OCI-LY1 (cell line): ENCODE measurements around the gene C1orf56.

ENCODE experiments used
- H2AFZ ChIP-seq: fragments of 200-600 bp; sonication (generic), shearing (Covaris generic); 2 replicates; pipeline ENCODE4 v1.6.0; 2014; ENCODE audit warnings: antibody characterized with exemption, mild to moderate bottlenecking, low read length
- H3F3A ChIP-seq: fragments of 200-600 bp; sonication (generic), shearing (Covaris generic); 2 replicates; pipeline ENCODE4 v1.6.0; 2014; ENCODE audit warnings: mild to moderate bottlenecking, antibody characterized with exemption, low read length, moderate library complexity; ENCODE audit not compliant: insufficient read depth
- H3K27ac ChIP-seq: fragments of 200-600 bp; sonication (generic); 2 replicates; pipeline ENCODE4 v1.5.1; 2014; ENCODE audit warnings: low read length, mixed run types, mild to moderate bottlenecking, low read depth; ENCODE audit not compliant: poor library complexity, severe bottlenecking
- H3K27me3 ChIP-seq: fragments of 200-600 bp; sonication (generic); 2 replicates; pipeline ENCODE4 v1.6.0; 2014; ENCODE audit warnings: antibody characterized with exemption, mild to moderate bottlenecking, low read length, moderate library complexity; ENCODE audit not compliant: insufficient read depth
- H3K36me3 ChIP-seq: fragments of 200-600 bp; sonication (generic); 2 replicates; pipeline ENCODE4 v1.6.1; 2014; ENCODE audit warnings: mild to moderate bottlenecking, antibody characterized with exemption, low read length, moderate library complexity, mixed read lengths; ENCODE audit not compliant: insufficient read depth
- H3K4me1 ChIP-seq: fragments of 200-600 bp; sonication (generic); 2 replicates; pipeline ENCODE4 v1.5.1; 2014; ENCODE audit warnings: mild to moderate bottlenecking, low read length, moderate library complexity; ENCODE audit not compliant: insufficient read depth, severe bottlenecking
- H3K4me2 ChIP-seq: fragments of 200-600 bp; sonication (generic), shearing (Covaris generic); 2 replicates; pipeline ENCODE4 v1.6.1; 2014; ENCODE audit warnings: low read length
- H3K4me3 ChIP-seq: fragments of 200-600 bp; sonication (generic); 2 replicates; pipeline ENCODE4 v1.5.1; 2014; ENCODE audit warnings: low read length, low read depth, mild to moderate bottlenecking, mixed read lengths; ENCODE audit not compliant: poor library complexity, severe bottlenecking
- H3K79me2 ChIP-seq: fragments of 200-600 bp; shearing (Covaris generic); 2 replicates; pipeline ENCODE4 v1.6.1; 2016; ENCODE audit warnings: mixed run types, low read length, mixed read lengths; ENCODE audit not compliant: insufficient read depth
- H3K9ac ChIP-seq: fragments of 200-600 bp; sonication (generic), shearing (Covaris generic); 2 replicates; pipeline ENCODE4 v1.6.1; 2014; ENCODE audit warnings: mild to moderate bottlenecking, low read length, mixed read lengths
- H3K9me2 ChIP-seq: fragments of 200-600 bp; sonication (generic), shearing (Covaris generic); 2 replicates; pipeline ENCODE4 v1.6.1; 2014; ENCODE audit warnings: low read depth, mild to moderate bottlenecking, low read length, mixed read lengths
- H3K9me3 ChIP-seq: fragments of 200-600 bp; shearing (Covaris generic); 2 replicates; pipeline ENCODE4 v1.6.1; 2014; ENCODE audit warnings: low read length, mixed read lengths
- H4K20me1 ChIP-seq: fragments of 200-600 bp; sonication (generic), shearing (Covaris generic); 2 replicates; pipeline ENCODE4 v1.6.0; 2016; ENCODE audit warnings: mild to moderate bottlenecking, low read length; ENCODE audit not compliant: insufficient read depth
- EZH2 ChIP-seq: fragments of 200-600 bp; sonication (generic), shearing (Covaris generic); IDR thresholded peaks from 2 replicates; pipeline ENCODE4 v1.8.0; 2017; ENCODE audit warnings: borderline replicate concordance, mixed run types, mild to moderate bottlenecking, antibody characterized with exemption, low read length, moderate library complexity, mixed read lengths
- TF ChIP-seq, protein P1 (sequence below): fragments of 200-600 bp; sonication (generic), shearing (Covaris generic); IDR thresholded peaks from 2 replicates; pipeline ENCODE4 v1.5.1; 2017; ENCODE audit warnings: mild to moderate bottlenecking, antibody characterized with exemption, low read length, moderate library complexity, mixed read lengths

Gene C1orf56

DNA sequence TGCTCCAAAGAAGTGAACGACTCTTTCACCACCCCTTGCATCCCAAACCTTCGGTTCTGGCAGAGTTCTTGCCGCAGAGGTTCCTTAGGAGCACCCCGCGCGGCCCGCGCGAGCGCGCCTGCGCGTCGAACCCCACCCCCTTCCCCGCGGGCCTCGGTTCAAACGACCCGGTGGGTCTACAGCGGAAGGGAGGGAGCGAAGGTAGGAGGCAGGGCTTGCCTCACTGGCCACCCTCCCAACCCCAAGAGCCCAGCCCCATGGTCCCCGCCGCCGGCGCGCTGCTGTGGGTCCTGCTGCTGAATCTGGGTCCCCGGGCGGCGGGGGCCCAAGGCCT, at the start of gene C1orf56:
Gene C1orf56, plus strand, starts transcription at position 161 of the 334 bp plus-strand sequence. Its CDS starts 97 bp downstream, at position 258.
- Histone ChIP-seq H3K9me2 (no peaks in the 10 kb centered on the region), H3K9me3 (no peaks in the 10 kb centered on the region), H3K4me2 (peak within 1 kb of the TSS; percentile 93), H2AFZ (peak within 1 kb of the TSS; percentile 52), H3K4me3 (peak within 1 kb of the TSS; percentile 81), H3K9ac (peak within 1 kb of the TSS; percentile 81), H3K27ac (no peak within 1 kb of the TSS), H3K4me1 (peaks cover 17% of the 10 kb centered on the region), H4K20me1 (no peaks in the 10 kb centered on the region), H3K79me2 (no peaks in the 10 kb centered on the region), H3K36me3 (peaks cover 28% of the 10 kb centered on the region), H3K27me3 (no peaks in the 10 kb centered on the region), H3F3A (peaks cover 13% of the 10 kb centered on the region; the same call in 1 of the 2 replicates)
- TF ChIP-seq EZH2 = no peak
- TF ChIP-seq, protein P1, sequence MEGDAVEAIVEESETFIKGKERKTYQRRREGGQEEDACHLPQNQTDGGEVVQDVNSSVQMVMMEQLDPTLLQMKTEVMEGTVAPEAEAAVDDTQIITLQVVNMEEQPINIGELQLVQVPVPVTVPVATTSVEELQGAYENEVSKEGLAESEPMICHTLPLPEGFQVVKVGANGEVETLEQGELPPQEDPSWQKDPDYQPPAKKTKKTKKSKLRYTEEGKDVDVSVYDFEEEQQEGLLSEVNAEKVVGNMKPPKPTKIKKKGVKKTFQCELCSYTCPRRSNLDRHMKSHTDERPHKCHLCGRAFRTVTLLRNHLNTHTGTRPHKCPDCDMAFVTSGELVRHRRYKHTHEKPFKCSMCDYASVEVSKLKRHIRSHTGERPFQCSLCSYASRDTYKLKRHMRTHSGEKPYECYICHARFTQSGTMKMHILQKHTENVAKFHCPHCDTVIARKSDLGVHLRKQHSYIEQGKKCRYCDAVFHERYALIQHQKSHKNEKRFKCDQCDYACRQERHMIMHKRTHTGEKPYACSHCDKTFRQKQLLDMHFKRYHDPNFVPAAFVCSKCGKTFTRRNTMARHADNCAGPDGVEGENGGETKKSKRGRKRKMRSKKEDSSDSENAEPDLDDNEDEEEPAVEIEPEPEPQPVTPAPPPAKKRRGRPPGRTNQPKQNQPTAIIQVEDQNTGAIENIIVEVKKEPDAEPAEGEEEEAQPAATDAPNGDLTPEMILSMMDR = no peak

DNA sequence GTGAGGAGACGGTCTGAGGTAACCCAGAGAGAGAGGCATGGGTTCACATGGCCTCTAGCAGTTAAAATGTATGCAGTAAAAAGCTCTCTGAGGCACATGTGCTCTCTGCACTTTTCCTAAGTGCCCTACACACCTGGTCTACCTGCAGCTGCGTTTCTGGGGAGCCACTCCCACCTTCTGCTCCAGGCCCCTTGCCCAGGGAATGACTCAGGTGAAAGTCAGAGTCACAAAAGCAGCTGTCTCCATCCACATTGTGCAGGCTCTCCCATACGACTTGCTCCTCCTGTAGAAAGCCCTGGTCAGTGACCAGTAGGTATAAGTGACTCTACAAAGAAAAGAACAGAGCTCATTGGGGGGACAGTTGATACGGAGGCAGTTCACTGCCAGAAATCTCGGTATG, 49.6 kb upstream of the C1orf56 start:
- no peaks in the 10 kb centered on the region for H3K9me2 ChIP-seq
- no peak overlapping the region for H3K4me3 ChIP-seq
- no peak overlapping the region for H2AFZ ChIP-seq
- H3K36me3 ChIP-seq = no peaks in the 10 kb centered on the region; the same call in 1 of the 2 replicates
- no peaks in the 10 kb centered on the region for H3K79me2 ChIP-seq
- TF ChIP-seq, protein P1 = no peak
- no peak for TF ChIP-seq EZH2
- H3K9me3 ChIP-seq = no peaks in the 10 kb centered on the region
- H3K27ac ChIP-seq = no peak overlapping the region
- no peak overlapping the region for H3K9ac ChIP-seq
- no peaks in the 10 kb centered on the region for H4K20me1 ChIP-seq
- H3K27me3 ChIP-seq = no peaks in the 10 kb centered on the region
- no peak overlapping the region for H3K4me2 ChIP-seq
- peaks cover 10% of the 10 kb centered on the region for H3K4me1 ChIP-seq
- H3F3A ChIP-seq = no peaks in the 10 kb centered on the region

- no peaks in the 10 kb centered on the region for H3K27me3 ChIP-seq
- no peaks in the 10 kb centered on the region for H3K9me2 ChIP-seq
- no peak overlapping the region for H3K4me2 ChIP-seq
- peaks cover 10% of the 10 kb centered on the region for H3K4me1 ChIP-seq
- H3K27ac ChIP-seq = no peak overlapping the region
- H3K9ac ChIP-seq = no peak overlapping the region
- no peaks in the 10 kb centered on the region for H3K79me2 ChIP-seq
- H3K9me3 ChIP-seq = no peaks in the 10 kb centered on the region
- TF ChIP-seq EZH2 = no peak
- TF ChIP-seq, protein P1 = no peak
- H3F3A ChIP-seq = no peaks in the 10 kb centered on the region
- H4K20me1 ChIP-seq = no peaks in the 10 kb centered on the region
- H3K36me3 ChIP-seq = no peaks in the 10 kb centered on the region; the same call in 1 of the 2 replicates
- no peak overlapping the region for H3K4me3 ChIP-seq
- H2AFZ ChIP-seq = no peak overlapping the region
Observed at GRCh38 chr1:150999051-150999674, 48.4 kb upstream of the C1orf56 start.
